Measurements from ENCODE around the gene EXOC6B. TPM values are rescaled to one million over a fixed set of nuclear protein-coding genes. Genes with fewer than 3 reads are reported as not detected.

The EXOC6B gene
- total RNA-seq, 2 experiments from 2014 or later = 16.9 to 17.5 TPM

GRCh38 chr2:72204156-72204785 lies 621.6 kb downstream of the EXOC6B start:
- no peak overlapping the region for H3K4me3 Mint-ChIP-seq
- H3K9me3 Mint-ChIP-seq = no peaks in the 10 kb centered on the region
- no peaks in the 10 kb centered on the region for H3K4me1 Mint-ChIP-seq (ENCODE audit: low read depth)
- H3K27ac ChIP-seq (ENCODE audit: low read depth in 1 of 2, low read length in 2 of 2) = no peak overlapping the region
- CTCF ChIA-PET = no interaction called here
- H3K9me3 ChIP-seq (ENCODE audit: control insufficient read depth in 1 of 2, insufficient read depth in 1 of 2, low read length in 2 of 2) = no peaks in the 10 kb centered on the region
- H3K27me3 ChIP-seq (ENCODE audit: control insufficient read depth in 1 of 2, insufficient read depth in 2 of 2, low read length in 2 of 2) = no peaks in the 10 kb centered on the region
- no peak for TF ChIP-seq CTCF (IDR thresholded peaks at IDR 0.05)
- no peak overlapping the region for H3K27ac Mint-ChIP-seq
- no peaks in the 10 kb centered on the region for H3K36me3 ChIP-seq (ENCODE audit: insufficient read depth, low read length)
- ATAC-seq (ENCODE audit: poor library complexity) (no peak), DNase-seq (no peak)
- no peaks in the 10 kb centered on the region for H3K4me1 ChIP-seq (ENCODE audit: insufficient read depth, low read length)
- no peaks in the 10 kb centered on the region for H3K27me3 Mint-ChIP-seq
- H3K4me3 ChIP-seq (ENCODE audit: low read length) = no peak overlapping the region
- H3K36me3 Mint-ChIP-seq (ENCODE audit: low read depth) = no peaks in the 10 kb centered on the region
- POLR2A ChIA-PET = no interaction called here
- intact Hi-C loops (cut with DNase I, micrococcal nuclease) = no loop called here

- no peaks in the 10 kb centered on the region for H3K9me3 ChIP-seq (ENCODE audit: control insufficient read depth in 1 of 2, insufficient read depth in 1 of 2, low read length in 2 of 2)
- H3K36me3 Mint-ChIP-seq (ENCODE audit: low read depth) = no peaks in the 10 kb centered on the region
- intact Hi-C loops (cut with DNase I, micrococcal nuclease) = no loop called here
- H3K4me1 ChIP-seq (ENCODE audit: insufficient read depth, low read length) = no peaks in the 10 kb centered on the region
- ChIA-PET POLR2A (no interaction called here), CTCF (no interaction called here)
- H3K27ac ChIP-seq (ENCODE audit: low read depth in 1 of 2, low read length in 2 of 2) = no peak overlapping the region
- H3K4me1 Mint-ChIP-seq (ENCODE audit: low read depth) = no peaks in the 10 kb centered on the region
- no peaks in the 10 kb centered on the region for H3K9me3 Mint-ChIP-seq
- H3K27ac Mint-ChIP-seq = no peak overlapping the region
- H3K4me3 Mint-ChIP-seq = no peak overlapping the region
- TF ChIP-seq CTCF (IDR thresholded peaks at IDR 0.05) = no peak
- no peak for DNase-seq
- ATAC-seq (ENCODE audit: poor library complexity) = no peak
- H3K36me3 ChIP-seq (ENCODE audit: insufficient read depth, low read length) = no peaks in the 10 kb centered on the region
- H3K27me3 ChIP-seq (ENCODE audit: control insufficient read depth in 1 of 2, insufficient read depth in 2 of 2, low read length in 2 of 2) = no peaks in the 10 kb centered on the region
- no peak overlapping the region for H3K4me3 ChIP-seq (ENCODE audit: low read length)
- H3K27me3 Mint-ChIP-seq = no peaks in the 10 kb centered on the region
Measured at GRCh38 chr2:72198532-72199241, 627.1 kb downstream of the EXOC6B start.

- Mint-ChIP-seq H3K9me3 (no peaks in the 10 kb centered on the region), H3K36me3 (ENCODE audit: low read depth) (peaks cover 14% of the 10 kb centered on the region), H3K4me3 (no peak overlapping the region), H3K27me3 (no peaks in the 10 kb centered on the region), H3K4me1 (ENCODE audit: low read depth) (no peaks in the 10 kb centered on the region), H3K27ac (no peak overlapping the region)
- no peak overlapping the region for H3K4me3 ChIP-seq (ENCODE audit: low read length)
- TF ChIP-seq CTCF (IDR thresholded peaks at IDR 0.05) = no peak
- ATAC-seq (ENCODE audit: poor library complexity) (no peak), DNase-seq (no peak)
- ChIA-PET CTCF (no interaction called here), POLR2A (no interaction called here)
- H3K4me1 ChIP-seq (ENCODE audit: insufficient read depth, low read length) = no peaks in the 10 kb centered on the region
- H3K27ac ChIP-seq (ENCODE audit: low read depth in 1 of 2, low read length in 2 of 2) = no peak overlapping the region
- H3K9me3 ChIP-seq (ENCODE audit: control insufficient read depth in 1 of 2, insufficient read depth in 1 of 2, low read length in 2 of 2) = no peaks in the 10 kb centered on the region
- no peaks in the 10 kb centered on the region for H3K36me3 ChIP-seq (ENCODE audit: insufficient read depth, low read length)
- no peaks in the 10 kb centered on the region for H3K27me3 ChIP-seq (ENCODE audit: control insufficient read depth in 1 of 2, insufficient read depth in 2 of 2, low read length in 2 of 2)
- intact Hi-C loops (cut with DNase I, micrococcal nuclease) = no loop called here
Measured at GRCh38 chr2:72193723-72194122, 632.1 kb downstream of the EXOC6B start.
